IMR-90 (cell line): ENCODE results near the gene FGFRL1. TPM values are rescaled to one million over a fixed set of nuclear protein-coding genes. Genes with fewer than 3 reads are reported as not detected.

Source experiments
- ATAC-seq: fragments of 200-7000 bp; cut with Tn5 transposase; 2 replicates; pipeline ENCODE4 v1.9.1; 2020; ENCODE audit warnings: low read depth, mild to moderate bottlenecking, moderate library complexity
- BruUV-seq: library from RNA; stranded (reverse); fragments of 400-500 nt; replicated peaks from 2 replicates; lab custom pipeline; 2021; lab: Mats Ljungman, UMichigan
- CTCF ChIA-PET: fragments of 300-600 bp; formaldehyde crosslinking; extraction: SDS; loops from one replicate; lab custom pipeline; 2021; ENCODE audit warnings: antibody characterized with exemption; lab: Yijun Ruan, JAX
- POLR2A ChIA-PET: fragments of 300-600 bp; sonication (Branson Sonifier 250); formaldehyde crosslinking; loops from one replicate; lab custom pipeline; 2022; ENCODE audit warnings: antibody characterized with exemption; ENCODE audit not compliant: unreplicated experiment; lab: Charles Lee
- DNase-seq: peaks from one replicate; pipeline ENCODE4 v3.0.0; 2013
- H2AFZ ChIP-seq: replicated peaks from 2 replicates; pipeline ENCODE3; 2013; ENCODE audit warnings: low read length, mild to moderate bottlenecking; ENCODE audit not compliant: poor library complexity
- H2AK5ac ChIP-seq: 2 replicates; pipeline ENCODE4 v1.6.1; 2013; ENCODE audit warnings: low read depth, low read length, inconsistent platforms
- H2AK9ac ChIP-seq: replicated peaks from 2 replicates; pipeline ENCODE3; 2013; ENCODE audit warnings: mild to moderate bottlenecking, low read depth, low read length, moderate library complexity; ENCODE audit not compliant: poor library complexity
- H2BK120ac ChIP-seq: 2 replicates; pipeline ENCODE4 v1.6.1; 2013; ENCODE audit warnings: low read depth, low read length, inconsistent platforms
- H2BK15ac ChIP-seq: 3 replicates; pipeline ENCODE4 v1.6.1; 2013; ENCODE audit warnings: low read depth, low read length, inconsistent platforms
- H2BK20ac ChIP-seq: 2 replicates; pipeline ENCODE4 v1.6.1; 2013; ENCODE audit warnings: low read depth, mild to moderate bottlenecking, inconsistent platforms, low read length, moderate library complexity
- H2BK5ac ChIP-seq: 2 replicates; pipeline ENCODE4 v1.6.1; 2013; ENCODE audit warnings: mild to moderate bottlenecking, low read depth, low read length, inconsistent platforms; ENCODE audit not compliant: poor library complexity, severe bottlenecking
- H3K14ac ChIP-seq: replicated peaks from 2 replicates; pipeline ENCODE4 v1.6.1; 2013; ENCODE audit warnings: low read depth, low read length, inconsistent platforms
- H3K18ac ChIP-seq: 2 replicates; pipeline ENCODE4 v1.6.1; 2013; ENCODE audit warnings: low read depth, low read length, control low read depth
- H3K23ac ChIP-seq: 2 replicates; pipeline ENCODE4 v1.6.1; 2013; ENCODE audit warnings: low read depth, low read length, inconsistent platforms
- H3K27ac ChIP-seq: 2 replicates; pipeline ENCODE4 v1.5.1; 2013; ENCODE audit warnings: mild to moderate bottlenecking, control low read depth, low read length; ENCODE audit not compliant: insufficient read depth
- H3K27me3 ChIP-seq: 2 replicates; pipeline ENCODE4 v1.6.1; 2013; ENCODE audit warnings: low read length; ENCODE audit not compliant: control insufficient read depth, insufficient read depth
- H3K36me3 ChIP-seq: 2 replicates; pipeline ENCODE4 v1.6.1; 2013; ENCODE audit warnings: low read length, mixed read lengths; ENCODE audit not compliant: control insufficient read depth, insufficient read depth
- H3K4ac ChIP-seq: 2 replicates; pipeline ENCODE4 v1.6.1; 2013; ENCODE audit warnings: low read depth, low read length, inconsistent platforms
- H3K4me1 ChIP-seq: 2 replicates; pipeline ENCODE4 v1.6.1; 2013; ENCODE audit warnings: low read length, mixed read lengths; ENCODE audit not compliant: control insufficient read depth, insufficient read depth
- H3K4me2 ChIP-seq: 2 replicates; pipeline ENCODE4 v1.6.1; 2013; ENCODE audit warnings: low read depth, mild to moderate bottlenecking, control low read depth, low read length, moderate library complexity
- H3K4me3 ChIP-seq: 2 replicates; pipeline ENCODE4 v1.5.1; 2013; ENCODE audit warnings: low read depth, mild to moderate bottlenecking, control low read depth, low read length, moderate library complexity; ENCODE audit not compliant: insufficient read depth
- H3K56ac ChIP-seq: 2 replicates; pipeline ENCODE4 v1.6.1; 2013; ENCODE audit warnings: low read length, inconsistent platforms; ENCODE audit not compliant: insufficient read depth; ENCODE audit errors: extremely low read depth
- H3K79me1 ChIP-seq, 2 experiments: 2 replicates each; pipeline ENCODE4 v1.6.1; 2013; ENCODE audit warnings: low read length in 2 of 2, inconsistent platforms in 1 of 2, low read depth in 1 of 2
- H3K9ac ChIP-seq: 2 replicates; pipeline ENCODE4 v1.6.1; 2013; ENCODE audit warnings: low read depth, low read length, control low read depth
- H3K9me1 ChIP-seq: 2 replicates; pipeline ENCODE4 v1.6.1; 2013; ENCODE audit warnings: low read length, inconsistent platforms; ENCODE audit not compliant: insufficient read depth
- H3K9me3 ChIP-seq: 2 replicates; pipeline ENCODE4 v1.6.1; 2013; ENCODE audit warnings: low read length; ENCODE audit not compliant: control insufficient read depth, insufficient read depth
- H4K20me1 ChIP-seq: 2 replicates; pipeline ENCODE4 v1.6.1; 2013; ENCODE audit warnings: low read length, inconsistent platforms; ENCODE audit not compliant: insufficient read depth
- H4K5ac ChIP-seq: 2 replicates; pipeline ENCODE4 v1.6.1; 2013; ENCODE audit warnings: mild to moderate bottlenecking, low read depth, low read length, control low read depth
- H4K8ac ChIP-seq, 2 experiments: 2 replicates each; pipeline ENCODE4 v1.6.1; 2013; ENCODE audit warnings: low read depth in 2 of 2, low read length in 2 of 2, control low read depth in 1 of 2, inconsistent platforms in 1 of 2
- H4K91ac ChIP-seq: 2 replicates; pipeline ENCODE4 v1.6.1; 2013; ENCODE audit warnings: low read depth, low read length, inconsistent platforms; ENCODE audit not compliant: insufficient read depth
- CEBPB ChIP-seq: IDR thresholded peaks from 2 replicates; pipeline ENCODE4 v1.6.1; 2012; ENCODE audit warnings: low read depth, low read length, improper control_type of control experiment
- ELK1 ChIP-seq: fragments of 150-350 bp; IDR thresholded peaks from 2 replicates; pipeline ENCODE4 v1.6.1; 2016; ENCODE audit warnings: low read depth, mild to moderate bottlenecking, low read length, moderate library complexity, borderline replicate concordance
- MAZ ChIP-seq: IDR thresholded peaks from 2 replicates; pipeline ENCODE4 v1.6.1; 2012; ENCODE audit warnings: low read depth, mild to moderate bottlenecking, low read length, improper control_type of control experiment, moderate library complexity, borderline replicate concordance
- MXI1 ChIP-seq: IDR thresholded peaks from 2 replicates; pipeline ENCODE4 v1.6.1; 2012; ENCODE audit warnings: low read depth, mild to moderate bottlenecking, low read length, moderate library complexity, borderline replicate concordance
- RCOR1 ChIP-seq: IDR thresholded peaks from 2 replicates; pipeline ENCODE4 v1.6.1; 2012; ENCODE audit warnings: mild to moderate bottlenecking, low read length, improper control_type of control experiment; ENCODE audit not compliant: insufficient replicate concordance
- SMC3 ChIP-seq: fragments of 150-350 bp; IDR thresholded peaks from 2 replicates; pipeline ENCODE4 v1.6.1; 2016; ENCODE audit warnings: low read depth, mild to moderate bottlenecking, antibody characterized with exemption, low read length, moderate library complexity
- USF2 ChIP-seq: fragments of 150-350 bp; IDR thresholded peaks from 2 replicates; pipeline ENCODE4 v1.6.1; 2017; ENCODE audit warnings: mild to moderate bottlenecking, antibody characterized with exemption, low read length, low read depth
- WGBS, 2 experiments: methylation state at CpG; one replicate each; pipeline versions ENCODE4 v1.1.5 to v1.1.7; 2013; ENCODE audit warnings: missing lambda C conversion rate in 2 of 2; ENCODE audit not compliant: insufficient read length in 1 of 2; ENCODE audit errors: extremely low coverage in 2 of 2; 5-methylcytosine and 5-hydroxymethylcytosine counted together
- dilution Hi-C: fragments of 300-500 bp; cut with HindIII; formaldehyde crosslinking; loops from one replicate; pipeline ENCODE4 v1.14.3; 2018; ENCODE audit warnings: low sequenced_read_pairs; ENCODE audit not compliant: unreplicated experiment
- in situ Hi-C: fragments of 300-500 bp; cut with MboI; formaldehyde crosslinking; loops from 3 replicates; pipeline ENCODE4 v1.14.3; 2019; ENCODE audit warnings: low sequenced_read_pairs, inconsistent platforms, mixed read lengths
- intact Hi-C: fragments of 100-400 bp; cut with micrococcal nuclease; formaldehyde crosslinking; loops from 2 replicates; pipeline ENCODE4 v1.10.0; 2022
- polyA plus RNA-seq, 3 experiments: library from polyadenylated mRNA; depleted of rRNA; stranded (reverse); fragments of >200 nt; gene quantifications; 2 replicates each; pipeline ENCODE4 v1.2.3, GENCODE V29; 2012; ENCODE audit warnings: low replicate concordance in 1 of 3
- total RNA-seq: library from RNA; depleted of rRNA; stranded (reverse); fragments of >200 nt; gene quantifications from 2 replicates; pipeline ENCODE4 v1.2.3, GENCODE V29; 2012

Gene FGFRL1
- total and polyA plus RNA-seq, 2 of the 4 experiments (the other 2 are of a cell fraction) = 49.3 to 78.8 TPM

DNA sequence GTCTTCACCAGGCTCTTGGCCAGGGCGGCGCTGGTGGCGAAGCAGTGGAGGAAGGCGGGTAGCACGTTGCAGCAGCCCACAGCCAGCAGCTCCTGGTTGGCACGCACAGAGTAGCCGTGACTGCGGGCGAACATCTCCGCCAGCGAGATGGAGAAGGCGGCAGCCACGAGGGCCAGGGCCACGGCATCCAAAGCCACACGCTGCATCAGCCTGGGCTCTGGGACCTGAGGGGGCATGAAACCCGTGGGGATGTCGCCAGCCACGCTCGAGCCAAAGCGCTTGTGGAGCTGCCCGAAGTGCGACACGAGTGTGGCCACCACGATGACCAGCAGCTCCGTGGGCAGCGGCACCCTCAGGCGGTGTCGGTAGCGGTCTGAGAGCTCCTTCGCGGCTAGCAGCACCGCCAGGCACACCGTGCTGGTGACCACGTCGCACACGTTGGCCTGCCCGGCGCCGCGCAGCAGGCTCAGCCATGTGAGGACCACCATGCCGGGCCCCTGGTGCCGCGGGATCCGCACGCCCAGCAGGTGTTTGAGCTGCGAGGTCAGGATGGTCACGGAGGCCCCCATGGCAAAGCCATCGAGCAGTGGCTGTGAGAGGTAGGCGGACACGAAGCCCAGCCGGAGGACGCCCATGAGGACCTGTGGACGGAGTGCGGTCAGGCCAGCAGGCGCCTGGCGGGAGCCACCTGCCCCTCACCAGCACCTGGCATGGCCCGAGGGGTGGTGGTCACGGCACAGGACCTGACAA, 21.5 kb upstream of the FGFRL1 start:
- Histone ChIP-seq H3K18ac (no peak overlapping the region), H3K56ac (no peak overlapping the region), H4K20me1 (no peaks in the 10 kb centered on the region; the same call in 1 of the 2 replicates), H4K5ac (no peak overlapping the region), H3K4me1 (peaks cover 10% of the 10 kb centered on the region; the same call in 1 of the 2 replicates), H2AFZ (no peak overlapping the region), H3K9me3 (no peaks in the 10 kb centered on the region), H2AK5ac (no peak overlapping the region), H2BK120ac (no peak overlapping the region), H2BK15ac (no peak overlapping the region), H3K4ac (no peak overlapping the region), H3K4me2 (no peak overlapping the region), H3K4me3 (no peak overlapping the region), H3K27me3 (no peaks in the 10 kb centered on the region), H3K36me3 (peaks cover 9% of the 10 kb centered on the region; the same call in 1 of the 2 replicates), H4K8ac (no peak overlapping the region), H3K9ac (no peak overlapping the region), H2AK9ac (no peak overlapping the region), H3K79me1 (peaks cover 5 to 35% of the 10 kb centered on the region in 2 experiments; a peak in 1 of 4 replicates), H3K14ac (no peak overlapping the region), H3K27ac (no peak overlapping the region), H3K23ac (no peak overlapping the region), H3K9me1 (no peaks in the 10 kb centered on the region; the same call in 1 of the 2 replicates), H2BK5ac (no peak overlapping the region), H4K91ac (no peak overlapping the region), H2BK20ac (no peak overlapping the region)
- no TSS peak for BruUV-seq
- in situ Hi-C loops = no loop called here
- no peak for ATAC-seq
- intact Hi-C loops = no loop called here
- POLR2A ChIA-PET = no interaction called here
- 95% methylated on average over 53 of the region's 58 CpGs; no CpG with 5 or more reads in 1 of the 2 experiments for WGBS, 2 experiments
- CTCF ChIA-PET = no interaction called here
- DNase-seq = no peak
- dilution Hi-C loops = no loop called here
- TF ChIP-seq MAZ (no peak), USF2 (no peak), ELK1 (no peak), MXI1 (no peak), CEBPB (no peak), RCOR1 (no peak), SMC3 (no peak)
